ENCODE measurements around the gene SUSD1. TPM values are rescaled to one million over a fixed set of nuclear protein-coding genes. Genes with fewer than 3 reads are reported as not detected.

The SUSD1 gene
- total and polyA plus RNA-seq, 9 of the 15 experiments (the other 6 are each of a cell fraction or from before 2014, with no cell fraction given): 10.9 to 44.4 (median 36.1) TPM

- H3K9me1 ChIP-seq (ENCODE audit: control insufficient read depth, insufficient read depth, low read length): no peaks in the 10 kb centered on the region
- TF ChIP-seq RAD21 (CRISPR knock-in tag; conservative IDR thresholded peaks at IDR 0.05 in 1 of 2, IDR thresholded peaks at IDR 0.05 in 1 of 2) (peak in 1 of 2 experiments; percentile 41; a peak in 2 of 4 replicates), ESRRA (IDR thresholded peaks at IDR 0.05; ENCODE audit: borderline replicate concordance, low read depth) (no peak), REST (IDR thresholded peaks at IDR 0.05; ENCODE audit: borderline replicate concordance) (peak; percentile 24; the same call in 1 of the 2 replicates), REST (CRISPR knock-in tag; IDR thresholded peaks at IDR 0.05; ENCODE audit: low read depth) (no peak)
- POLR2A ChIA-PET: interaction anchor here (0.8 to 1.3 kb wide), 5 partner anchors 10 to 223 kb away, joined by 3 to 4 read pairs (median 3); no protein-coding TSS in a partner anchor
- no TSS peak for BruUV-seq (replicated peaks)
- H3K27me3 ChIP-seq (ENCODE audit: control insufficient read depth in 2 of 2, insufficient read depth in 2 of 2, low read length in 2 of 2): no peaks in the 10 kb centered on the region
- in situ Hi-C loops (cut with MboI) (no loop called here), intact Hi-C loops (cut with micrococcal nuclease) (no loop called here)
- no peak overlapping the region for H3K4me3 ChIP-seq
- H3K4me1 ChIP-seq (replicated peaks in 1 of 2; ENCODE audit: control insufficient read depth in 2 of 2, insufficient read depth in 2 of 2, low read length in 2 of 2): no peaks in the 10 kb centered on the region
- H3K4me2 ChIP-seq (ENCODE audit: insufficient read depth, low read length): no peak overlapping the region
- no peaks in the 10 kb centered on the region for H3K79me2 ChIP-seq (ENCODE audit: control insufficient read depth, insufficient read depth, low read length)
- no peak for DNase-seq (ENCODE audit: extremely low read depth in 1 of 4, low spot score in 3 of 4)
- no peak for FAIRE-seq
- no peak overlapping the region for H3K27ac ChIP-seq (ENCODE audit: extremely low read depth, low read depth, low read length)
- no peak overlapping the region for H3K9ac ChIP-seq (ENCODE audit: insufficient read depth in 1 of 2, low read depth in 2 of 2, low read length in 2 of 2)
- 95% methylated on average over 4 of the region's 4 CpGs for WGBS (ENCODE audit: insufficient coverage, low coverage, missing lambda C conversion rate)
- no peak overlapping the region for H2AFZ ChIP-seq (ENCODE audit: low read depth, low read length)
- H3K9me3 ChIP-seq (replicated peaks; ENCODE audit: control insufficient read depth, insufficient read depth, low read depth, low read length): no peaks in the 10 kb centered on the region
- peak; percentile 47; the same call in 2 of the 3 replicates for ATAC-seq
- peaks cover 78% of the 10 kb centered on the region for H3K36me3 ChIP-seq (ENCODE audit: control insufficient read depth, insufficient read depth, low read length)
- CTCF ChIA-PET (ENCODE audit: low intra/inter-chr PET ratio): interaction anchor here (0.6 kb wide), 2 partner anchors 221 to 249 kb away, joined by 3 to 4 read pairs; no protein-coding TSS in a partner anchor
- H4K20me1 ChIP-seq (replicated peaks; ENCODE audit: control insufficient read depth, insufficient read depth, low read length): no peaks in the 10 kb centered on the region
Observed at GRCh38 chr9:112112941-112113681, 62.0 kb downstream of the SUSD1 start.

Data from K562 (cell line).